NCI-H2107 treated with DMSO at 0.1 percent for 48 hours (cell line): Measurements from ENCODE around the gene NDST1.

ENCODE experiments used
- DNase-seq: peaks from one replicate; lab custom pipeline; 2025; ENCODE audit not compliant: unreplicated experiment; lab: John Stamatoyannopoulos, UW

Gene NDST1

DNA sequence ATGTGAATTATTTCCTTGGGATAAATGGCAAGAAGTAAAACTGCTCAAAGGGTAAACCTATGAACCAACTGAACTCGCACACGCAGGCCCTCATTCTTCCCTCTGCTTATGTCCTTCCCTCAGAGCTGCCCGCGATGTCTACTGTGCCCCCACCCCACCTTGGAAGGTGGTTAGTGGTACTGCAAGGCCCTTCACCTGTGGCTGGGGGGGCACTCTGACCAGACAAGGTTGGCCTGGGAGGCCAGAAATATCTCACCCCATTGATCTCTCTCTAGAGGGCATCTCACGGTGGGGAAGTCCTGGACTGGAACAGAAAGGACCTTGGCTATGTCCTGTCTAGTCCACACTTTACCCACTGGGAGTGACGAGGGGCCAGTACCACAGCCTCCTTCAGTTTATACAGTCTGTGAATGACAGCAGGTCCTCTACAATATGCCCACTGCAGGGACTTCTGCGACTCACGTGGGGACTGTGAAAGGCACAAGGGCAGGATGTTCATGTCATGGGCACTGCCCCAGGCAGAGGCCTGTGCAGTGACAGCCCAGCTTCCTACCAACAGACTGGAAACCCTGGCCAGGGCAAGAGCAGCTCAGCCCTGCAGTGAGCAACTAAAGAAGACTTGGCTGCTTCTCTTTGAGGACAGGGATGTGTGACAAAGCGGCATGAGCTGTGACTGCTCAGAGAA is 75.8 kb downstream of the NDST1 start:
- DNase-seq = no peak

DNA sequence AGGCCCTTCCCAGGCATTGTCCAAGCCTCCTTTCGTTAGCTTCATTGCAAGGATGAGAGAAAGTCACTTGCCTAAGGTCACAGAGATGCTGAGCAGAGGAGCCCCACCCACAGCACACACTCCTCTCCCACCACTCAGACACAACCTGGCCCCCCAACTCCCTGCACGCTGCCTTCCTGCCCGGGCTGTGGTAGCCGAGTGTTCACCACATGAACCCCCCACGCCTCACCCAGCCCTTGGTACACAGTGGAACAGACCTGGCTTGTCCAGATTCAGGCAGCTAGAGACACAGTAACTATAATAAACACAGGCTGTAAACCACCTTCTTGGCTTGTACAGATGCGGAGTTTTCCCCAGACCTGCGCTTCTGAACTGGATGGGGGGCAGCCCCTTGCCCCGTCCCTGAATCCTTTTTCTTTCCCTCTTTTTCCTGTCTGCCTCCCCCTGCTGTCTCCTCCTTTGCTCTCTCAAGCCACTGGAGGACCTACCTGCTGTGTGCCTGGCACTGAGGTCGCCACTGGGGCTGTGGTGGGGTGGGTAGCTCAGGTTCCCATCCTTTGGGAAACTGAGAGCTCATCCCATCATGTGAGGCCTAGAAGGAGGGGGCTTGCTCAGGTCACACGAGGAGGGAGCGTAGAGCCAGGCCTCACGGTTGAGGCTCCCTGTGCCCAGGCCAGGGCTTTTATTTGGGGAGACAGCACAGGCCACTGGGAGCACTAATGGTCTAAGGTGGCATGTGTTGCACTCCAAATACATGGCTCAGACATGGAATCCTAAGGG is 76.8 kb downstream of the NDST1 start:
- no peak for DNase-seq

DNA sequence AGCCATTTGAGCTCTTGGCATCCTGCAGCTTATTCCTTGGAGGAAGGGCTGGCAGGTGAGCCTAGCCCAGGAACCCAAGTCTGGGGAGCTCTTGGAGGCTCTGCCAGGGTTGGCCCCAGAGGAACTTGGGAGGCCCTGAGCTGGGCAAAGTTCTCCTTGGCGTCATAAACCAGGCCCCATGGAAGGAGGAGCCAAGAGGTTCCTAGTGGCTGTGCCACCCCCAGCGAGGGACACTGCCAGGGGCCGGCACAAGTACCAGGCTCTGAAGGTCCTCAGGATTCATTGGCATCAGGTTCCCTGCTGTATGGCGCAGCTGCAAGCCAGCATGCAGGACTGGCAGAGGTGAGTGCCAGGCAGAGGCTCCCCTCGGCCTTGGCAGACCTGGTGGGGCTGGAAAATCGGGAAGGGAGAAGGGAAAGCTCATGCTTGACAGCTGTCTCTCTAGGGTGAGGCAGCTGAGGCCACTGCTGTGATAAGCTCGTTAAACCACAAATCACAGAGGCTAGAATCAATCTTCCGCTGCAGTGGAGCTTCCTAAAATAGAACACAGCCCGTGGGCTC is 77.9 kb downstream of the NDST1 start:
- no peak for DNase-seq

DNA sequence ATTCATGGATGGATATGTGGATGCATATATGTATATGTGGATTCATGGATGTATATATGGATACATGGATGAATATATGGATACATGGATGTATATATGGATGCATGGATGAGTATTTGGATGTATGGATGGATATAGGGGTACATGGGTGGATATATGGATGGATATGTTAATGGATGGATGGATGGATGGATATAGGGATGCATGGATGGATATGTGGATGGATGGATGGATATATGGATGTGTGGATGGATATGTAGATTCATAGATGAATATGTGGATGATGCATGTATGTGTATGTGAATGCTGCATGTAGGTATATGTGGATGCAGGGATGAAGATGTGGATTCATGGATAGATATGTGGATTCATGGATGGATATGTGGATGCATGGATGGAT is 79.1 kb downstream of the NDST1 start:
- DNase-seq = no peak

DNA sequence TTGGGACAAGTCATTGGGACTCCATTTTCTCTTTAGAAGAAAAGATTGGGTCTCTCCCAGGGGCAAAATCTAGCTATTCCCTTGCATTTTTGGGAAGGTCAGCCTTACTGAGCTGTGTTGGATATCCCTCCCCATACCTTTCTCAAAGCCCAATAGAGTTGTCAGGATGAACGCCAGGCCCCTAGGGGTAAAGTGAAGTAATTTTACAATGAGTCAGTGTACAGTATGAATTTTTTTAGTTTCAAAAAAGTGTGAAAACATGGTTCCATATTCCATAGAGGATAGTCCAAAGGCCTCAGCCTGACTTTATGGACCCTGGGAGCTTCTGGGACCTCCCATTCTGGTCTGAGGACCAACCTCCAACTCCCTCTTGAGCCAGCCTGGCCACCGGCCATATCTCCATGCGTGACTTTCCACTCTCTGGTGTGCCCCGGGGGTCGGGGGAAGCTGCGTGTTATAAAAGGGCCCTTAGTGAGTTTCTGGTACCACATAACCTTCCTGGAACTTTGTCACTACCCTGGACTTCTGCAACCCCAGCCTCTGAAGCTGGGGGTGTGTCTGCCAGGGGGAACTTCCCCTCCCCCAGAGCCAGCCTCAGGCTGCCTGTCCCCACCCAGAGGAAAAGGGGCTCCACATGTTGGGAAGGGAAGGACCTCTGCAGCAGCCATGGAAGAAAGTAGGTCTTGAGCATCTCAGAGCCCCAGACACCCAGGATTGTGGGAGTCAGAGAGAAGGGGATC is 80.1 kb downstream of the NDST1 start:
- no peak for DNase-seq

DNA sequence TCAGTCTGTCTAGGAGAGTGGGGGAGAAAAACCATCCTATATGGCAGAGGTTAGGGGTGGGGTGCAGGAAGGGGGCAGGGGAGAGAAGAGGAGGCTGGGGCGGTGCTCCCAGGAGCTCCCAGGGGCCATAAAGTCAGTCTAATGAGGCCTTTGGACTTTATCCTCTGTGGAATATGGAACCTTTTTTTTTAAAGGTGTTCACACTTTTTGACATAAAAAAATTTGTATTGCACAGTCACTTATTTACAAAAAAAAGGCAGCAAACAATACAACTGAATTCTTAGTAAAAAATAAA is 80.6 kb downstream of the NDST1 start:
- no peak for DNase-seq

DNA sequence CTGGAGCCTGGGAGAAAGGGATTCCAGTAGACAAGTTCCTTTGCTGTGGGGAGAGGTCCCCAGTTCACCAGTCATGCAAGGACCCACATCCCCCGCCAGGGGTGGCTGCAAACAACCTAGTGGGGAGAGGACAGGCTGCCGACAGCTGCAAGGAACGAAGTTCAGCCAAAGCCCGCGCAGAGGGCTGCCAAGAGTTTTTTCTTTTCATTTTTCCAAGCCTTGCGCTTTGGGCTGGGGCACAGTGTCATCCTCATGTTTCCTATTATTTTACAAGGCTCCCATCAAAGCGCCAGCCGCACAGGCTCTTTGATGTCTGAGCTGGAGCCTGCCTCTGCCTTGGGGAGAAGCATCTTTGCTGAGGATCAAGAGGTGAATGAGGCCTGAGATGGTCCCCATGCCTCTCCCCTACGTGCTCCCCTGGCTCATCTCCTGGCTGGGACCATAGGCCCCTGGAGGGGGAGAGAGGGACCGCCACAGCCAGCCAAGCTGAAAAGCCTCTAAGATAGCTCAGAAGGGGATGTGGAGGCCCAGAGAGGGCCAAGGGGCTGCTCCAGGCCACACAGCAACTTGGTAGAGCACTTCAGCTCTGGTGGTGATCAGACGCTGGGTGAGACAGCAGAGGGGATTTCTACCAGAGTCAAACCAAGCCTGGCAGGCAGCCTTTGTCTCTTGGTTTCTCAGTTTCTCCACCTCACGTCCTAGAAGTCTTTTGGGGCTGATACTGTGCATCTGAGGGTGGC is 82.1 kb downstream of the NDST1 start:
- DNase-seq = no peak

DNA sequence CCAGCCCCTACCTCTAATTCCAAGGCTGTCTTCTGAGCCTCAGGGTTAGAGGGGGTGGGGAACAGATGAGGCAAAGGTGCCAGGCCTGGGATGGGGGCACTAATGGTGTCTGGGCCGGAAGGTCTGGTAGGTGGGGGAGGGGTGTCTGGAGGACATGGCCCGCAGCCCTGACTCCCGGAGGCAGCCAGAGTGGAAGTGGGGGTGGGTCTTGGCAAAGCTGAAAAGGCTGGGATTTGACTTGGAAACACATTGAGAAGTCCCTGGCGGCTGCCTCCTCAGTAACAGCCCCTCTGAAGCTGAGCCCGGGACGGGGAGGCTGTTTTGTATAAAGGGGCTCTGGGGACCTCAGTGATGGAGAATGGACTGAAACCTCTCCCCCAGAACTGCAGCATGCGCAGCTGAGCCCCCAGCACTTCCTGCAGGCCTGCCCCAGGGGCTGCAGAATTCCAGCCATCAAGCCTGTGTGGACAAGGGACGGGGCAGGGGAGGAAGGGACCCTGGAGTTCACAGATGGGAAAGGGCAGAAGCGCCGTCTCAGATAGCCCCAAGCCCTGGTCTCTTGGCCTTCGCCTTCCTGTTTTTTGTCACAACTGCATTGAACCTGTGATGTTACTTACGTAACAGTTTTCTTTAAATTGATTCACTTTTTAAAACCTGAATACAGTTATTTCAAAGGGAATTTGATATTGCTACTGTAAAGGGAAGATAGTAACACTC is 83.2 kb downstream of the NDST1 start:
- no peak for DNase-seq

DNA sequence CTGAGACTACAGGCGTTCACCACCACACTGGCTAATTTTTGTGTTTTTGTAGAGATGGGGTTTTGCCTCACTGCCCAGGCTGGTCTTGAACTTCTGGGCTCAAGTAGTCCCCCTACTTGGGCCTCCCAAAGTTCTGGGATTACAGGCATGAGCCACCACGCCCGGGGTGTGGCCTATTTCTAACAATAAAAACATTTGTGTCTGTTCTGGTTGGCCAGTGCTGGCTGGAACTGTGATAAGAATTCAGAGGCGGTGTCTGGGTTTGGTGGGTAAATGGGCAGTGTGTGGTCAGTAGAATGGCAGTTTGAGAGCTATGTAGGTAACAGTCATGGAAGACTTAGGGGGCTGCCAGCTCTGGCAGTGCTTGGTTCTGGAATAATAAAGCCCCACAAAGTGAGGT is 85.7 kb downstream of the NDST1 start:
- DNase-seq = no peak

DNA sequence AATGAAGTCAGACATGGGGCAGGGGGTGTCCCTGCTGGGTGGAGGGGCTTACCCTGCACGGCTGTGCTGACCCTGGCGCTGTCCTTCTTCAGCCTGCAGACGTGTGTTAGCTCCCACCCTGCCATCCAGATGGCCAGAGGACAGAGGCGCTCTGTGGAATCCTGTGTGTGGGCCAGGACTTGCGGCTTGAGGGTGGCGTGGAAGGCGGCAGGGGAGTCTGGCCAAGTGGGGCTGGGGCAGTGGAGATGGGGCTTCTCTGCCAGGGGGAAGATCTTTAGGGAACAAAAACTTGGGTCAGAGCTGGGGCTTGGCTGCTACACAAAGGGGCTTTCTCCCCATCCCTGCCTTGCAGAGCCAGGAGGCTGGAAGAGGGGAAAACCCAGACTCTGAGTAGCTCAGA is 86.1 kb downstream of the NDST1 start:
- DNase-seq = no peak

DNA sequence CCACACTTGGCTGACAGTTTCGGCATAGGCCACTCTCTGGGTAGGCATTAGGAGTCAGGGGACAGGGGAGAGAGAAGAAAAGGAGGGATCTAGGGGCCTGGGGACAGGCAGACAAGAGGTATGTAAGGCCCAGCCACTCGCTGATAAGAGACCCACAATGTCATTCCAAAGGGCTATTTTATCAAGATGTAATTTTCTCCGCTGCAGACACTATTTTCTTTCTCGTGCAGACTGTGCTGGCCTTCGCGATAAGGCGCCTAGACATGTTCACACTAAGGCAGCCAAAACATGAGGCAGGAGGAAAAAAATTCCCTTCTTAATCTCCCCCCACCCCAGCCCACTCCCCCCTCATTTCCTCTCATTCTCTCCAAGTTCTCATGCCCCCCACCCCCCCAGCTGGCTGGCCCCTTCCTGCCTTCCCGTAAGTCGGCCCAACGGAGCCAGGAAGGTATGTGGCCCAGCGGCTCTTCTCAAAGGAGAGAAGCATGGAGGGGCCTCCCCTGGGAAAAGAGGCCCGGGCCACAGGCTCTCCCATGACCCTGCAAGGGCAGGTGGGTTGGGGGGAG is 87.6 kb downstream of the NDST1 start:
- DNase-seq = no peak

DNA sequence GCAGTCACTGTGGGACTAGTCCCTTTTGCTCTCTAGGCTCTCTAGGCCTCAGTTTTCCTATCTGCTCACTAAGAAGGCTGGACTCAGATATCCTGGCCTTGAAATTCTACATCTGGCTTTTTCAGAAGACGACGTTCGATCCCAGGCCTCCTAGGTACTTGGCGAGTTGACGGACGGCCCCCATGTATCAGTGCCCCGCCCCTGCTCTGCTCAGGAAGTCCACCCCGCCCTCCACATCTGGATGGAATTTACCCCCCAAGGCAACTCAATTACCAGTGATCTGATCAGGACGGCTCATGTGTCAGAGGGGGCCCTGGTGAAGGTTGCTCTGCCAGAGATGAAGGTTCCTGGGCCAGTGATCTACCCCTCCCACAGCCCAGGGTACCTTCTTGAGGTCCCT is 88.4 kb downstream of the NDST1 start:
- no peak for DNase-seq

DNA sequence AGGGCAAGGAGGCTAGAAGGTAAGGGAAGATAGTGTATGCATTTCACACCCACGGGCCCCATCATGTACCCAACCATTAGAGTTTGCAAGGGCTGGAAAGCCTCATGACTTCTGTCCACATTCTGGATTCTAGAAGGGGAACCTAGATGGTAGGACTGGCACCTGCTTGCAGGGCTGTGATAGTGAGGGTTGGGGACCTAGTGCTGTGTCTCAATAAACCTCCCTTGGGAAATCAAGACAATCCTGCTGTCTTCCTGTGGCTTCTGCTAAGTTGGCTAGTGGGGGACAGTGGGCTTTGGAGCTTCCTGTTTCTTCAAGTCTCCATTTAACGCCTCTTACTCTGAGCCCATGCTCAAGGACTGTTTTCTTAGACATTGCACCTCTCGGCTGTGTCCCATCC is 88.9 kb downstream of the NDST1 start:
- DNase-seq = no peak

DNA sequence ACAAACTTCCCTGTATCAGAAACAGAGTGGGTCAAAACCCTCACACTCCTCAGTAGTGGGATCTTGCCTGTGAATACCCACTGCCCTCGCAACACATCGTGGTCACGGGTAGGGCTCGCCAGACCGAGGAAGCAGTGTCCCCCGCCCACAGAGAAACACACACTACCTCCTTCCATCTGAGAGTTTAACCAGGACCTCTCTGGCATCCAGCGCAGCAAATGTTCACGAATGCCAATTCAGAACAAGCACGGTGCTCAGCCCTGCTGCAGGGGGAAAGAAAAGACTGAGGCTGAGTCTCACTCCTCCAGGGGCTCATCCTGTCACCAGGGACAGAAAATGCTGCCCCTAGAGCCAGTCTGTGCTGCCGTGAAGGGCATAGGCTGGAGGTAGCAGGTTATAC is 90.1 kb downstream of the NDST1 start:
- DNase-seq = no peak

DNA sequence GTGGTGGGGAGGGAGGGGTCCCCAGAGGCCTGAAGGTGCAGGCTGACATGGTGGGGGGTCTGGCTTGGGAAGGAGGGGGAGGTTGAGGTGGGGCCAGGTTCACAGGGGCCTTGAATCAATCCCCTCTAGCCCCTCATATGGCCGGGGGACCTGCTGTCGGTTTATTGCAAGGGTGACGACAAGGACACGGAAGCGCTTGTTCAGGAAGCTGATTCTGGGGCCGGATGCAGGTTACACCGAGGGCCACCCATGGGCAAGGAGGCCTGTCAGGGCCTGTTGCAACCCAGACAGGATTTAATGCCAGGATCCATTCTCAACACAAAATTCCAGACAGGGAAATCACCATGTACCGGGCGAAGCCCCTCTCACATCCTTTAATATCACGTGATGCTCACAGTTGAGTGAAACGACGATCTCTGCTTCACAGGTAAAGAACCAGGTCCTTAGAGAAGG is 90.9 kb downstream of the NDST1 start:
- no peak for DNase-seq

DNA sequence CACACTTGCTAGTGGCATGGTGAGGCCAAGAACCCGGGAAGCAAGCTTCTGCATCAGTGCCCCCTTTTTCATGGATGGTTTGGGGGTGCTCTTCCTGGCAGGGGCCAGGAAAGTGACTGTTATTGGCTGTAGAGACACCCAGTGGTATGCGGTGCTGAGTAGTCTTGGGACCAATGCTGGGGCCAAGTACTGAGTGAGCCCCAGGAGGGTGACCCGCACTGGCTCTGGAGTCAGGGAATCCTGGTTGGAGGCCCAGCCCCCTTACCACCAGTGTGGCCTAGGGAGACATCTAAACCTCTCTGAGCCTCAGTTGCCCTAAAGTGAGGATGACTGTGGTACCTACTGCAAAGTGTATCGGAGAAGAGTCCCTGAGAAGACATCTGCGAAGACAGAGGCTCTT is 91.3 kb downstream of the NDST1 start:
- DNase-seq = no peak

DNA sequence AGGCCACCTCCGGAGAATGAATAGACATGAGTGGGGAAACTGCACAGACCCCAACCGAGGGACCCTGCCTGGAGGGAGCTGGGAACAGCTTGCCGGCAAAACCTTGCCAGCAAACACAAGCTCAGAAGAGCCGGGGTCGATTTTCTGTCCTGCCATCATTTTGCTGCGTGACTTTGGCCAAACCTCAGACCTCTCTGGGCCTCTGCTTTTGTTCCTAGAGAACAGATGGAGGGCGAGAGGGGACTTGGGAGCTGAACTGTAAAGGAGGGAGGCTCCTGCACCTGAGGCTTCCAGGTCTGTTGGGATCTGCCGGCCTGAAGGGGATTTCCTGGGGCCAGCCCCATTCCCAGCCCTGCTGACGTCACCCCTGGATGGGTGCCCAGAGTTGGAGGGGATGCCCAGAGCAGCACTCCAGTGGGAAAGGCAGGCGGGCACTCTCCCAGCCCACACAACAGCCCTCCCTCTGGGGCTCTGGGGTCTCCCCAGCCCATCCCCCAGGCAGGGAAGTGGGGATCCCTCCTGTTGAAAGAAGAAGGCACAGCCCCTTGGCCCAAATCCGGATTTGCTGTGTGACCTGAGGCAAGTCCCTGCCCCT is 92.1 kb downstream of the NDST1 start:
- DNase-seq = peak; percentile 21

DNA sequence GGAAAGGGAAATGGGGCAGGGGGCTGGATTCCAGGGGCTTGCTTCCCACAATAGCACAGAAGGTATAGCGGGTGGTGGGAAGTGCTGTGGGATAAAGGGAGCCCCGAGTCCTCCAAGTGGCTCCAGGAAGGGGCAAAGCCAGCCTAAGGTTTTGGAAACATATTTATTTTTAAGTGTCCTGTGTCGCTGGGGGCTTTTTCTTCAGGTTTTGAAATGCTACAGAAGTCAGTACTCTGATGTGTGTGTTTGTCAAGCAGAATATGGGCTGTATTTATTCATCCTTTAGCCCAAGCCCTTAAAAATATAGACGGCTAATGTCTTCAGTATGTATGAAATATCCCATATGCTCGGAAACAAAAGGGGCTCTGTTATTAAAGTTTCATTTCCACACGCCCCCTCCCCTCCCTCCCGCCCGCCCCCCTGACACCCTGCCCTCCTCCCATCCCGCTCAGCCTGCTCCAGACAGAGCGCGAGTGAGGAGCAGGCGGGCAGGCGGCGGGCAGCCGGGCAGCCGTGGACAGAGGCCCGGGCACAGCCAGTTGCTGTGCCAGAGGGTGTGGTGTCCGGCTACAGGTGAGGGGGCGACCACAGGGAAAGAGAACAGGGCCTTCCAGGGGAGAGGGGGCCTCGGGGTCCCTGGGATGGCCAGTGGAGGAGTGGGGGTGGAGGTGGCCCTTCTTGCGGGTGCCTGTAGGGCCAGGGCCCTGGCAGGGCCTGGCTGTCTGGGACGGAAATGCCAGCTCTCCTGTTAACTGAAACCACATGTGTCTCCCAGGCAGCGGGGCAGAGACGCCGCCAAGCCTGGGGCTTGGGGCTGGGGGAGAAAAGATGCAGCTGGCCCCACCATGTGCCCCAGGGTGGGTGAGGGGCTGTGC is 92.9 kb downstream of the NDST1 start:
- DNase-seq = no peak
